GM19351 (cell line): ENCODE data around the gene AGBL1.

Experiments
- ATAC-seq: cut with Tn5 transposase; IDR thresholded peaks from one replicate; pipeline ENCODE4 v1.9.1; 2021; ENCODE audit warnings: mild to moderate bottlenecking, moderate library complexity; ENCODE audit not compliant: unreplicated experiment

AGBL1 gene

DNA sequence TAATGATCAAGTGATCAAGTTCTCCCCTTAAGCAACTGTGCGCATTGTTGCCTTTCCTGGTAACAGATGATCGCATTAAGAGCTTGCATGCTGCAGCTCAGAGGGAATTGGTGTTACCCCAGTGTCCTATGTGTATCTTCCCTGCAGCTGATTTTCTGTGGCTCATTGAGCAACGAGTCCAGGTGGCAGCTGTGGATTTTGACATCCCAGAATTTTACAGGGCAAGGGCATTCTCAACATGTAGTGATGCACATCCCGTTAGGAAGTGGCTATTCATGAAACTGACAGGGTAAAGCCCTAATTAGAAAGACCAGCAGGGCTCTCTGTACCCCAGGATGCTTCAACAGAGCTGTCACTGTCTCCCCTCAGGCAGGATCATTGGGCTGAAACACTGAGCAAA lies 232.8 kb downstream of the AGBL1 start:
- ATAC-seq: no peak

DNA sequence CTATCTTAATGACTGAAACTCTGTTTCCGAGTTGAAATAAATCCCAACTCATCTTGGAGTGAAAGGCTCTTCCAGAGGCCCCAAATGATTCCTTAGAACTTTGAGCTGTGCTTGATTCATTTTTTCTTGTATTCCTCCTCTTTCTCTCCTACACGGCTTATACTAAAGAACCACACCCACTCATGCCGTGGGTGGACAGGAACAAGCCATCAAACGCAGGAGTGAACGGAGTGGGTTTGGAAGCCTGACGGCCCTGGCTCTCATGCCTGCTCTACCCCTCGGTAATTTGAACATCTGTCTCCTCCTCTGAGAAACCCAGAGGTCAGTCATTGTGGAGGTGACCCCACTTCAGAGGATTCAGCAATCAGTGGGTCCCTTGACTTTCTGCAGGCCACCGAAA lies 236.5 kb downstream of the AGBL1 start:
- ATAC-seq: no peak

DNA sequence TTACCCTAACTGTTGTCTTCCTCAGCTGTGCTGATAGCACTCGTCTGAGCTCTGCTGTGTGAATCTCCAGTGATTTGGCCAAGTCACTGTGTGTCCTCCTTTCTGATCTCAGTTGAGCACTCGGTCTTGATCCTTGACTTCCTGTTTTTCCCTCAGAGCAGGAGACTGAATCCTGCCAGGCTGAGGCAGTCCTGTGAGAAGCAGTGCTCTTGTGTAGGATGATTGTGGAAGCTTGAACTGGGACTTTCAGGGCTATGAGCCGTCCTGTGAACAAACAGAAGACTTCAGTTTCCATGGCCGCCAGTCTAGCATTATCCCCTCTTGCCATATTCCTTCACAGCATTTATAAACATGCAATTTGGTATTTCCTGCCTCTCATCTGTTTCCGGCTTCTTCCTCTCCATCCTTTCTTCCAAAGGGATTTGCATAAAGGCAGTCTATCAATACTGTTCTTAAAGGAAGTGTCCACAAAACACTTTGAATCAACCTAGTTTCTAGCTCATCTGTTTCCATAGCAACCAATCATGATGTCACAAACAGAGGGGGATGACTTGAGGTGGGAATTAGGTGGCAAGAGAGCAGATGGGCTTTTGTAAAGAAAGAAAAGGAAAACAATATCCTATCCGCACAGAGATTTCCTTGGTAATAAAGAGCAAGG lies 237.2 kb downstream of the AGBL1 start:
- ATAC-seq: no peak

DNA sequence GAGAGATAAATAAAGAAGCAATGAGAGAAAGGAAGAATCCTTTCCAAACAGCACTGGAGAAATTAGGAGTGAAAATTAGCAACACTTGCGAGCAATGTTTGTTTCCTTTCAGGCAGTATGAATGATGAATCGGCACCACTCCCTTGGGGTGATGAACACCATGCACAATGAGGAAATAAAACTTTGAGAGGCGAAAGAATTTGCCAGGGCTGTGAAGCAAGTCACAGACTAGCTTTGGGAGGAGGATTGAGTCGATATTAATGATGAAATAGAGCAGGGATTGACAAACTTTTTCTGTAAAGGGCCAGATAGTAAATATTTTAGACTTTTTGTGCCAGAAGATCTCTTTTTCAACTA lies 237.7 kb downstream of the AGBL1 start:
- ATAC-seq: no peak

DNA sequence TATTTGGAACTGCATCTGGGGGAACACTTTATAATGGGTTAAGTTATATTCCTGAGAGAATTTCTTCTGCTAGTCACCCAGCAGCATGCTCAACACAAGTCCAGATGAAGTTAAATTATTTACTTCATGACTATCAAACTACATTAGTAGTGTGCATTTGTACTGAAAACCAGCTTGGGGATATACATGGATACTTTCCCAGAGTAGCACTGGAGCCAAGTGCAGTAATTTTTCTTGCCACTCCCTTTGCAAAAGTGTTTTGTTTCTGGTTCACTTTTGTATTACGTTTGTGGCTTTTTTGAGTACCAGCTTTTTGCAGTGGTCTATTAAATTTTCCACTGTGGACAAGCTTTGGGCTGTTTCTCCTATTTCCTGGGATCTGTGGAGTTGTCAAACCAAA lies 243.0 kb downstream of the AGBL1 start:
- ATAC-seq: no peak

DNA sequence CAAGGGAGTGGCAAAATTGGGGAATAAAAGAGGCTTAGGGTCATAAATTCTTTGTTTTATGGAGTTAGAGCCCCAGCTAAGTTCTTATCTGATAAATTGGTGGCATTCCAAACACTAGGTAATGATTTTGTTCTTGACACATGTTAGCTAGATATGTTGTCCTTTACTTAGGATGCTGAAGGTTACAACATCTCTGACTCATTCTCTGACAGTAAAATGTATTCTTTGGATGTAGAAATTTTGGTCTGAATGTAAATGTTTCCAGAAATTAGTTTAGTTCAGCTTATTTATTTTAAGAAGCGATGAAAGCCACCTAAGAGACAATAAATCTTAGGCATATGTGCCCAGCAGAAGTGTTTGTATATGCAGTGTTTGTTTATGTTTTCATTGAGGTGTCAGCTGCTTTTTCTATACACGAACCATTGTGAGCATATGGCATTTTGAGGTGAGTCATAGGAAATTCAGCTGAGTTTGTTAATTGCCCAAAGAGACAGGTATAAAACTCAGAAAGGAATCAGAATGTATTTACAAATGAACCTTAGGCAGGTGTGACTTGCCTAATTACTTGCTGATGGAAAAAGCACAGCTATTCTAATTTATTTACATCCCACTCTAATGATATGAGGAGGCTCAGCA lies 247.7 kb downstream of the AGBL1 start:
- ATAC-seq: no peak

DNA sequence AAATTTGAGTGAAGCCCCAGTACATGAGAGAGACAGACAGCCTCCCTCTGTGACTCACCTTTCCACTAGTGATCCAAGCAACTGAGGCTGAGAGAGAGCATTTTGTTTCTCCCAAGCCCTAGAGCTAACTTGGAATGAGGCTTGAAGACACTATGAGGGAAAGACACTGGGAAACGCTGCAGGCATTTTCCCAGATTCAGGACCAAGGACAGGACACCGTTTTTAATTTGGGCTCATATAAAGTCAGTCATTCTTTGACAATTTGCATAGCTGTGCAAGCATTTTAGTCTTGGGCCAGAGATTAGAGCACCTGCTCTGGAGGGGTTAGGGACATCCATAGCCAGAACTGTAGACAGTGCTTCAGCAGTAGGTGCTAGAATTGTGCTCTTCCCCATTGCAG lies 249.0 kb downstream of the AGBL1 start:
- ATAC-seq: no peak

DNA sequence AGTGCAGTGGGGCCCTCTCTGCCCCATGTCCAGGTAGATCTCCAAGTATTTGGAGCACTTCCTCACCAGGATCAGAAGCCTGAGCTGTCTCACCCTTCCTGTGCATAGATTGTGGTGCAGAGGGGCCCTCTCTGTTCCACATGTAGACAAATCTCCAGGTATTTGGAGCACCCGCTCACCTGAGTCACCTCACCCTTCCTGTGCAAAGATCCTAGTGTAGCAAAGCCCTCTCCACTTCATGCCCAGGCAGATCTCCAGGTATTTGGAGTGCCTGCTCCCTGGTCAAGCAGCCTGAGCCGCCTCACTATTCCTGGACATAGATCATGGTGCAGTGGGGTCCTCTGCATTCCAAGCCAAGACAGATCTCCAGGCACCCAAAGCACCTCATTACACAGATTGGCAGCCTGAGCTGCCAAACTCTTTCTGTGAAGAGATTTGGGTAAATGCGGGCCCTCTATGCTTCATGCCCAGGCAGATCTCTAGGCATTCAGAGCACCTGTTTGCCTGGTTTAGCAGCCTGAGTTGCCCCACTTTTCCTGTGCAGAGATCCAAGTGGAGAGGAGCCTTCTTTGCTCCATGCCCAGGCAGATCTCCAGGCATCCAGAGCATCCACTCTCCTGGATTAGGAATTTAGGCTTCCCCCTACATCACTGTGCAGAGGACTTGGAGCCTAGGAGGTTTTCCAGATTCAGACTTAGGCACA lies 249.8 kb downstream of the AGBL1 start:
- no peak for ATAC-seq

DNA sequence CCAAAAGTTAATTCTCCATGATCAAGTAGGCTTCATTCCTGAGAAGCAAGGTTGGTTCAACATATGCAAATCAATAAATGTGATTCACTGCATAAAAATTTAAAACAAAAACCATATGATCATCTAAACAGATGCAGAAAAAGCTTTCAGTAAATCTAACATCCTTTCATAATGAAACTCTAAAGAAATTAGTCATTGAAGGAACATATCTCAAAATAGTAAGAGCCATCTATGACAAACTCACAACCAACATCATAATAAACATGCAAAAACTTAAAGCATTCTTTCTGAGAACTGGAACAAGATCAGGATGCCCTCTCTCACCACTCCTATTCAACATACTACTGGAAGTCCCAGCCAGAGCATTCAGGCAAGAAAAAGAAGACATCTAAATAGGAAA lies 254.1 kb downstream of the AGBL1 start:
- ATAC-seq: no peak

DNA sequence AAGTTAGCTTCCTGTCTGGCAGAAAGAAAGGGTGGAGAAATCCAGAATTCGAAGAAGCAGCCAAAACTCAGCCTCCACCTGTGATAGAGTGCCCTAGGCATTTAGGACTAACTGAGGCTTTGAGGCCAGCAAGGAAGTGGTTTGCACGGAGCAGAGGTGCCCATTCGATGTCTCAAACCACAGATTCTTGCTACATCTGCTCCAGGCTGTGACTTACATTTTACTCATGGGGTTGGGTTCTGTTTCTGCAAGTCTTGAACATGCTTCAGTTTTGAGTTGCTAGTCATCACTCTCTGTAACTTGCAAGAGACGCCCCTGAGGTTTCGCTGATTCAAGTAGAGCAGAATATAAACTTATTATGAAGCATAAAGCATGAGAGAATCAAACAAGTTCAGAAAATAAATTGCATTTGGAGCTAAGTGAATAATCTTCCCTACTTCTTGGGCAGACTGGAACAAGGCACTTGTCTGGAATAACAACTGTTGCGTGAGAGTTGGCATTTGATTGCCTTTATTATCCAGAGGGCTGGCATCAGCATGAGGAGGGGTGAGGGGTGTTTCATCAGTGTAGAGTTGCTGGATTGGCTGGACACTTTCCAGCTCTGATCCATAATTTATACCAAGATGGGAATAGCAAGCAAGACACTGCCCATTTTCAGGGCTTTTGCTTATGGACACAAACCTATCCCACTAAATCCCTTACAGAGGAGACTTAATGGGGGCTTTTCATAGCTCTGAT lies 256.5 kb downstream of the AGBL1 start:
- ATAC-seq: no peak

DNA sequence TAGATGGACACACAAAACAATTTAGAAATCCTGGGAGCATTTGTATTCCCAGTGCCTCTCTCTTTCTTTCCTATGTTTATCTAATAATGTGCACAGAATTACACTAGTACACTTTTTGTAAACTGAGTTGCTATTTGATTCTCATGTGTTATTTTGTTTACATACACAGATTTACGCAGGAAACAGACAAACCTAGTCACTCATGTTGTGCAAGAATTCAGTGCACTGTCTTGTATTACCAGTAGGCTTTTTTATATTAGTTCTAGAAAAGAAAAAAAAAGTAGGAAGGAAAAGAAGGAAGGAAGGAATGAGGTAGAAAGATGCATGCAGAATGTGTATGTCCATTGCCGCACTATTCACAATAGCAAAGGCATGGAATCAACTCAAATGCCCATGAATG lies 257.4 kb downstream of the AGBL1 start:
- no peak for ATAC-seq

DNA sequence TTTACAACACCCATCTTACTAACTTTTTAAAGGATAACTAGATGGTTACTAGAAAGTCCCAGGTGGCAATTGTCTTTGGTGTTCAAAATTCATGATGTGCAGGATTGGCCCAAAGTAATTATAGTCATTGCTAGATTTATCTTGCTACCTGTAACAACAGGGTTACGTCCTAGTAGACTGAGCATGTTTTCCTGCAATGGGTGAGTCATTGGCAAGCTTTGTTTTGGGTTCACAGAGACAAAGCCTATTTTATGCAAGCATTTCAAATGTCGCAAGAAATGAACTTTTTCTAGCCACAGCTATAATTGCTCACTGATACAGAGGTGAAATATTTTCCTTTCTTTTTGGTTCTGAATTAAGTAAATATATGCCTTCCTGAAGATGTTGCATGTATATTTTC lies 267.6 kb downstream of the AGBL1 start:
- no peak for ATAC-seq

DNA sequence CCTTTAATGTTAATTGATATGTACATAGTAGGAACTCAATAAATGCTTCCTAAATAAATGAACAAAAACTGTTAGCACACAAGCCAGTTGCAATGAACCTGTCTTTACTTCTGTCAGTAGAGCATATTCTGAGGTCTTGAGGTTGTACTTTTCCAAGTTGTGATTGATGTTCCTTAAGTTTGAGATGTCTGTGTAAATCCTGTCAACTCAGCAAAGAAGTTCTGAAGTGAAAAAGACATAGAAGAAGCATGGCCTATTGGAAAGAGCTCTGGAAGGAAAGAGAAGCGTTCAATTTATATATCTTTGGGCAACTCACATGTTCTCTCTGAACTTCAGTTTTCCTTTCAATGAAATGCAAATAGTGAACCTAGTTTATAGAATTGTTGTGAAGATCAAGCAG lies 269.9 kb downstream of the AGBL1 start:
- no peak for ATAC-seq

DNA sequence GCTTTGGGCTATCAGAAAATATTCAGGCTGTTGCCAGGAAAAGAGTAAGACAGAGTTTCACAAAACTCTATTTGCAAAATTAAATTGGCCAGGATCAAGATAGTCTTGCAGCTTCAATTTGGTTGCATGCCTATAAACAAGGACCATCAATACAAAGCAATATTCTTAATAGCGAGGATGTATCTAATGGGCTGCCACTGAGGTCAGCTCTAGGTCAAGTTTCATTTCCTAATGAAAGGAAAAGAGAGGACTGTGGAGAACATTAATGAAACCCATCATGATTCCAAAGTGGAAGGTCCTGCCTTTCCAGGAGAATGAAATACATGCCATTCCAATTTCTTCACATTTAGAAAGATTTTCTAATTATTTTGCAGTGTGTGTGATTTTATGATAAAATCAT lies 273.5 kb downstream of the AGBL1 start:
- ATAC-seq: no peak

DNA sequence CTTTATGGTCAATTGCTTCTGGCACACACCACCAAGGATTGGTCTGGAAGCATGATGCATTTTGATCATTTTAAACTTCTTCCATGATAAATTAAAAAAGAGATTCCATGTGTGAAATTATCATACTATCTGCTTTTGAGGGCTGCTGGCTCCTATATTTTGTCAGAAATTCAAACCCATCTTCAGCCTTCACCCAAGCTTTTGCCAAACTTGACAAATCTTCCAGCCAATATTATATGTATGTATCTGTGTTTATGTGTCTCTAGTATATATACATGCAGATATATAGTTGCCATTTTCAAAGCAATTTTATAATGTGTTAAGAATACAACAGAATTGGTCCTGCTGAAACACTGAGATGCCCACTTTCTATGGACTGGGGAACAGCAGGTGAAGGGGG lies 275.7 kb downstream of the AGBL1 start:
- no peak for ATAC-seq

DNA sequence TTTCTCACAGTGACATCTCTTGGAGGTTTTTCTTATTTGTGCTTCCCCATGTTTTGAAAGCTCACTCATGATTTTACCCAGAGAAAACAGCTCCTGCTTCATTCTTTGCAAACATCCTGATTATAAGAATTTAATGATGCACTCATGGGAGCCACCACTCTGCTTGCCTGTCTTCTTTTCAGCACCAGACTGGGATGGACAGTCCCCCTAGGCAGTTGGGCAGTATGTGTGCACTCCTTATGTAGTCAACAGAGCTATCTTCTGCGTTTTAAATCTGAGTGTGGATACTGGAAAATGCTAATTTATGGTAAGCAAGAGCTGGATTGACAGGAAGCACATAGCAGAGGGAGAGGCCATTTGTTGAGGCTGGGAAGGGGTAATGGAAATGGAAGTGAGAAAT lies 276.1 kb downstream of the AGBL1 start:
- ATAC-seq: no peak

DNA sequence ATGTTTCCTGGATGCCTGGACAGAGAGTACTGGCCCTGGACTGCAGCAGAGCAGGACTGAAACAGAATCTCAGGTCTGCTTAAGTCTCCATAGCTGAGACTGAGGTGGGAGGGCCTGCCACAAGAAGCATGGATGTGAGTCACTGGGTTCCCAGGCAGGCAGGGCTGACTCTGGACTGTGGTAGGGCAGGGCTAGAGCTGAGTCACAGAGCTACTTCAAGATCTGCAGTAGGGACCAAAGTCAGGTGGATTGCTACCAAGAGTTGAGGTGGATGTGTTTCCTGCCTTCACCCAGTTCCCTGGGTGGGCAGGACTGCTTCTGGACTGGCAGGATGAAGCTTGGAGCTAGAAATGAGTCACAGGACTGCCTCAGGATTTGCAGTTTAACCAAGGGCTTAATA lies 282.9 kb downstream of the AGBL1 start:
- no peak for ATAC-seq

DNA sequence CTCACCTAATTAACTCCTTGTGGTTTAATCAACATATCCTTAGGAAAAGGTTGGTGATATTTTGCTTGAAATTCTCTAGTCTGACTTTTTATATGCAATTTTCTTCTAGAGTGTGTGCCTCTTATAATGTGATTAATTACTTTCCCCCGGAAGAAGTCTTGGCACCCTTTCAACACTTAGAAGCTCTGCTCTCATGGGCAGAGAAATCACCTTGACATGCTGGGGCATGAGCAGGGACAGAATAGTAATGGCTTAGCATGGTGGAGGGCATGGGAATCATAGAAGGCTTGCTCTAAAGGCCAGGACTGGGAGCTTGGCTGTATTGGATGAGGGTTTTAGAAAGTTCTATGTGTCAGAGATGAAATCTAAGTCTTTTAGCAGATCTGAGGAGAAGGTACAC lies 293.5 kb downstream of the AGBL1 start:
- ATAC-seq: no peak

DNA sequence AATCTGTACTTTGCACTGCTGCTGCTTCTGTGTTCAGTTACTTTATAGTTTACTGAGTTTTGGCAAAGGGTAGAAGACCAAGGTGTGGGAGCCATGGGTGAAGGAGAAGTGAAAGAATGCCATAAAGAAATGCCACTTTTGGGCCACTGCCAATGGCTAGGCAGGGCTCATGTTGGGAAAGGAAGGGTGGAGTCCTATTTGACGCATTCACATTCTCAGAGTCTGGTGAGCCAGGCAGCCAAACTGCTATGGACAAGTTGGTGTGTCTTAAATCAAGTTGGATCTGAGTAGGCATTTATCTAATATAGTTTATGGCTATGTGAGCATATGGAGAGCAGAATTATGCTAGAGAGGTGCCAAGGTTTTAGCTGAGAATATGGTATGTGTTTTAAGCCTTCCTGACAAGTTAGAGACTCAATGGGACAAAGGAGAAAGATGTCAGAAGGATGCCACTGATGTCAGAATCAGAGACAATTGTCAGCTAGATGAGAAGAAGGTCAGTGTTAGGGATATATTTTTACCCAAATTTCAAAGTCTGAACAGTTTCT lies 296.1 kb downstream of the AGBL1 start:
- ATAC-seq: no peak

DNA sequence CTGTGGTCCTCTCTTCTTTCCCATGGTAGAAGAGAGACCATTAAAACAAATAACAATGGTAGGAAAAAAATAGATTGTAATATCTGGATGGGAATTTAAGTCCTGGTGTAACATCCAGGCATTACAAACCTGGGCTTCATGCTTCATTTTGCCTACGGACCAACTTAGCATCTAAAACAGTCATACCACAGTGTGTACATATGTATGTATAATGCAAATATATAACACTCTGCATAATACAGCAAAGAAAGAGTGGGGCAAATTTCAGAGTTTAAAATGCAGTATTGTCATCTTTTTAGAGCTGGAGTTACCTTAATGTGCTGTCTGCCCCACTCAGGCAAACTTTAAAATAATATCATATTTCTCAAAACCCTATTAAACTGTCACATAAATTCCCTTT lies 298.2 kb downstream of the AGBL1 start:
- ATAC-seq: no peak

DNA sequence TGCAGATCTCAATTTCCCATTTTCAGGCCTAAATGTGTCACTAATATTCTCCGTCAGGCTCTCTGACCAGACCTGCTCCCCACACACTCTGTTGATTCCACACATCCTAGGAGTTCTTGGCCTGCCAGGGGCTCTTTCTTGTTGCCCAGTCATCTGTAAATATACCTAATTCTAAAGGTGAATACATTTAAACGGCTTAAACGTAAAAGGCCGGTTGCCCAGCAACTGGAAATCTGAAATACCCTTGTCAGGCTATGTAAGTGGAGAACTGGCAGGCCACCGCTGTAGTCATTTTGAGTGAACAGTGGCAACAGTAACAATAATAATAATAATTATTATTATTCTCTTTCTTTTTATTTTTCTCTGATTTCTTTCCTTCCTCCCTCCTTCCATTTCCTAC lies 302.7 kb downstream of the AGBL1 start:
- ATAC-seq: no peak

DNA sequence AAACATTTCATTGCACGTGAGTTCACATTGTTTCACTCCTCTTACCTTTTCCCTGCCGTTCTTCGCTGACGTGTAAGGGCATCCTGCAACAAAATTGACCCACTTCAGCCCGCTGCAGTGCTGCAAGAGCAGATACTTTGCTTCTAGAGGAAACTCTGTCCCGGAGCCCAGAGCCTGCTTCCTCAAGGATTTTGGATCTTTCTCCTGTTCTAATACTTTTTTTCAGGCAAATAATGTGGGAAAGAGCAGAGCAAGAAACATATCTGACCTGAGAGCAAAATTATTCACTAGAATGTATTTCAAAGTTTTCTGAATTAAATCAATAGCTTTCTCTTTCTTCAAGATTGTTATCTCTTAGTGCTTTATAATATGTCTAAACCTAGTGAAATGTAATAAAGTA lies 303.9 kb downstream of the AGBL1 start:
- ATAC-seq: no peak
